Kasumi-1 (cell line): ENCODE data around the gene PLEKHA8.
A peak's percentile ranks its signal among the peaks of the same experiment; 100 is the strongest.

Experiments
- DNase-seq, 2 experiments: peaks; one replicate each; lab custom pipeline; 2025; lab: John Stamatoyannopoulos, UW

The PLEKHA8 gene

GRCh38 chr7:30028216-30028748 is at the start of gene PLEKHA8:
Gene PLEKHA8 (plus strand): TSS chr7:30028412. CDS start chr7:30028763, 351 bp downstream.
- DNase-seq: peak; percentile 93

- DNase-seq: no peak
These were observed 48.1 kb upstream of the PLEKHA8 start for GRCh38 chr7:29980151-29980550.

GRCh38 chr7:29987083-29987482 is 41.1 kb upstream of the PLEKHA8 start:
- no peak for DNase-seq

GRCh38 chr7:29987811-29988317 is 40.3 kb upstream of the PLEKHA8 start:
- DNase-seq: no peak

- DNase-seq: no peak
These were observed 39.6 kb upstream of the PLEKHA8 start for GRCh38 chr7:29988424-29989256.

- DNase-seq: no peak
These were observed 38.8 kb upstream of the PLEKHA8 start, which contains the start of gene SCRN1 for GRCh38 chr7:29989257-29989995. Gene SCRN1 (minus strand): TSS chr7:29989801. CDS start chr7:29969067, 20,734 bp downstream.

- no peak for DNase-seq
These were observed 37.3 kb upstream of the PLEKHA8 start for GRCh38 chr7:29990931-29991330.

- no peak for DNase-seq
These were observed 36.3 kb upstream of the PLEKHA8 start for GRCh38 chr7:29991937-29992336.

GRCh38 chr7:29993140-29993539 is 35.1 kb upstream of the PLEKHA8 start:
- no peak for DNase-seq

GRCh38 chr7:29995652-29996051 is 32.6 kb upstream of the PLEKHA8 start:
- DNase-seq: no peak

- DNase-seq: no peak
These were observed 31.9 kb upstream of the PLEKHA8 start for GRCh38 chr7:29996321-29996720.

GRCh38 chr7:29998489-29998888 is 29.7 kb upstream of the PLEKHA8 start:
- no peak for DNase-seq

GRCh38 chr7:30001998-30002397 is 26.2 kb upstream of the PLEKHA8 start:
- no peak for DNase-seq

- no peak for DNase-seq
These were observed 25.1 kb upstream of the PLEKHA8 start for GRCh38 chr7:30003098-30003497.

- no peak for DNase-seq
These were observed 22.7 kb upstream of the PLEKHA8 start for GRCh38 chr7:30005464-30005863.

GRCh38 chr7:30010021-30010420 is 18.2 kb upstream of the PLEKHA8 start:
- DNase-seq: no peak

GRCh38 chr7:30012757-30013156 is 15.5 kb upstream of the PLEKHA8 start:
- no peak for DNase-seq

- no peak for DNase-seq
These were observed 9.8 kb upstream of the PLEKHA8 start for GRCh38 chr7:30018451-30018850.

GRCh38 chr7:30019387-30019786 is 8.8 kb upstream of the PLEKHA8 start:
- DNase-seq: peak in 1 of 2 experiments; percentile 15

- DNase-seq: no peak
These were observed 8.3 kb upstream of the PLEKHA8 start for GRCh38 chr7:30019960-30020359.

GRCh38 chr7:30020535-30020934 is 7.7 kb upstream of the PLEKHA8 start:
- no peak for DNase-seq

- DNase-seq: no peak
These were observed 5.2 kb upstream of the PLEKHA8 start for GRCh38 chr7:30022991-30023390.

GRCh38 chr7:30023524-30023923 is 4.7 kb upstream of the PLEKHA8 start:
- DNase-seq: no peak
